Measurements from ENCODE around the gene SYN1.

GRCh38 chrX:47585273-47585672 lies 34.4 kb downstream of the SYN1 start:
- TF ChIP-seq CTCF (IDR thresholded peaks at IDR 0.05) = no peak
- TF ChIP-seq POLR2A (IDR thresholded peaks at IDR 0.05) = no peak
